Ectodermal cell (in vitro differentiated cells): ENCODE results near the gene HID1.

ENCODE experiments used
- H3K27ac ChIP-seq: 2 replicates; pipeline ENCODE4 v1.7.0; 2013; ENCODE audit warnings: mild to moderate bottlenecking, low read depth, low read length; ENCODE audit not compliant: insufficient read depth, poor library complexity, severe bottlenecking
- H3K27me3 ChIP-seq: 2 replicates; pipeline ENCODE4 v1.7.0; 2013; ENCODE audit warnings: mild to moderate bottlenecking, low read length; ENCODE audit not compliant: insufficient read depth, control insufficient read depth, poor library complexity, severe bottlenecking
- H3K36me3 ChIP-seq: one replicate; pipeline ENCODE4 v1.7.0; 2013; ENCODE audit warnings: low read length; ENCODE audit not compliant: control insufficient read depth, insufficient read depth
- H3K4me1 ChIP-seq: one replicate; pipeline ENCODE4 v1.7.0; 2013; ENCODE audit warnings: low read length; ENCODE audit not compliant: control insufficient read depth, insufficient read depth
- H3K4me3 ChIP-seq: 2 replicates; pipeline ENCODE4 v1.7.0; 2013; ENCODE audit warnings: low read depth, low read length, control low read depth; ENCODE audit not compliant: insufficient read depth
- H3K9me3 ChIP-seq: 2 replicates; pipeline ENCODE4 v1.7.0; 2013; ENCODE audit warnings: mild to moderate bottlenecking, low read length, moderate library complexity; ENCODE audit not compliant: control insufficient read depth
- WGBS, 2 experiments: methylation state at CpG; one replicate each; pipeline ENCODE4 v1.1.7; 2013; ENCODE audit warnings: missing lambda C conversion rate in 2 of 2; 5-methylcytosine and 5-hydroxymethylcytosine counted together

HID1 gene

GRCh38 chr17:74924250-74924948, 48.2 kb downstream of the HID1 start, which contains the start of gene OTOP2:
Gene OTOP2, plus strand, starts transcription at chr17:74924273. Its CDS starts 360 bp downstream, at chr17:74924633.
- Histone ChIP-seq H3K27ac (no peak within 1 kb of the TSS), H3K4me3 (peak within 1 kb of the TSS; percentile 16), H3K36me3 (no peaks in the 10 kb centered on the region), H3K9me3 (no peaks in the 10 kb centered on the region), H3K27me3 (peaks cover 74% of the 10 kb centered on the region), H3K4me1 (peaks cover 9% of the 10 kb centered on the region)
- WGBS, 2 experiments: 9 to 10% methylated on average over 54 of the region's 54 CpGs

GRCh38 chr17:74923538-74924249, 48.9 kb downstream of the HID1 start:
- Histone ChIP-seq H3K36me3 (no peaks in the 10 kb centered on the region), H3K27ac (no peak overlapping the region), H3K4me1 (peaks cover 9% of the 10 kb centered on the region), H3K4me3 (peak overlapping the region; percentile 16), H3K9me3 (no peaks in the 10 kb centered on the region), H3K27me3 (peaks cover 70% of the 10 kb centered on the region)
- 7% methylated on average over 59 of the region's 59 CpGs for WGBS, 2 experiments

- no peaks in the 10 kb centered on the region for H3K36me3 ChIP-seq
- H3K9me3 ChIP-seq: no peaks in the 10 kb centered on the region
- H3K4me1 ChIP-seq: peaks cover 9% of the 10 kb centered on the region
- H3K4me3 ChIP-seq: peak within 1 kb of the TSS; percentile 16
- H3K27ac ChIP-seq: no peak within 1 kb of the TSS
- 9 to 10% methylated on average over 57 of the region's 57 CpGs for WGBS, 2 experiments
- H3K27me3 ChIP-seq: peaks cover 63% of the 10 kb centered on the region
Observed at GRCh38 chr17:74922694-74923537, 49.6 kb downstream of the HID1 start, which contains the start of gene USH1G. Gene USH1G, minus strand, starts transcription at chr17:74923255. Its CDS starts 182 bp downstream, at chr17:74923073.

GRCh38 chr17:74922172-74922571, 50.4 kb downstream of the HID1 start:
- H3K27me3 ChIP-seq: peaks cover 55% of the 10 kb centered on the region

GRCh38 chr17:74921769-74922168, 50.8 kb downstream of the HID1 start:
- Histone ChIP-seq H3K27me3 (peaks cover 51% of the 10 kb centered on the region), H3K9me3 (no peaks in the 10 kb centered on the region), H3K27ac (no peak overlapping the region), H3K4me3 (no peak overlapping the region), H3K4me1 (peaks cover 9% of the 10 kb centered on the region), H3K36me3 (no peaks in the 10 kb centered on the region)
- 92 to 96% methylated on average over 2 of the region's 2 CpGs for WGBS, 2 experiments

More at GRCh38 chr17:74922172-74922571, 50.4 kb downstream of the HID1 start:
- H3K36me3 ChIP-seq: no peaks in the 10 kb centered on the region
- no peak overlapping the region for H3K27ac ChIP-seq
- WGBS, 2 experiments: 79 to 81% methylated on average over 6 of the region's 6 CpGs
- no peak overlapping the region for H3K4me3 ChIP-seq
- H3K9me3 ChIP-seq: no peaks in the 10 kb centered on the region
- peaks cover 9% of the 10 kb centered on the region for H3K4me1 ChIP-seq

GRCh38 chr17:74921026-74921681, 51.4 kb downstream of the HID1 start:
- H3K9me3 ChIP-seq: no peaks in the 10 kb centered on the region
- no peak overlapping the region for H3K27ac ChIP-seq
- H3K36me3 ChIP-seq: no peaks in the 10 kb centered on the region
- WGBS, 2 experiments: 77 to 79% methylated on average over 19 of the region's 19 CpGs
- peaks cover 9% of the 10 kb centered on the region for H3K4me1 ChIP-seq
- H3K4me3 ChIP-seq: no peak overlapping the region
- H3K27me3 ChIP-seq: peaks cover 45% of the 10 kb centered on the region

GRCh38 chr17:74920642-74921025, 51.9 kb downstream of the HID1 start:
- Histone ChIP-seq H3K36me3 (no peaks in the 10 kb centered on the region), H3K27ac (no peak overlapping the region), H3K4me3 (no peak overlapping the region), H3K4me1 (peaks cover 9% of the 10 kb centered on the region), H3K27me3 (peaks cover 40% of the 10 kb centered on the region), H3K9me3 (no peaks in the 10 kb centered on the region)
- 74% methylated on average over 6 of the region's 6 CpGs for WGBS, 2 experiments

GRCh38 chr17:74920306-74920620, 52.3 kb downstream of the HID1 start:
- no peaks in the 10 kb centered on the region for H3K36me3 ChIP-seq
- peaks cover 9% of the 10 kb centered on the region for H3K4me1 ChIP-seq
- no peaks in the 10 kb centered on the region for H3K9me3 ChIP-seq
- H3K27me3 ChIP-seq: peaks cover 36% of the 10 kb centered on the region
- no peak overlapping the region for H3K27ac ChIP-seq
- no peak overlapping the region for H3K4me3 ChIP-seq
- 96 to 97% methylated on average over 27 of the region's 27 CpGs for WGBS, 2 experiments

- no peak overlapping the region for H3K27ac ChIP-seq
- H3K4me1 ChIP-seq: peaks cover 9% of the 10 kb centered on the region
- H3K36me3 ChIP-seq: no peaks in the 10 kb centered on the region
- H3K27me3 ChIP-seq: peaks cover 30% of the 10 kb centered on the region
- 90% methylated on average over 67 of the region's 67 CpGs for WGBS, 2 experiments
- H3K4me3 ChIP-seq: no peak overlapping the region
- H3K9me3 ChIP-seq: no peaks in the 10 kb centered on the region
Observed at GRCh38 chr17:74919440-74920305, 52.9 kb downstream of the HID1 start.
